HepG2 (cell line): ENCODE results near the gene ATP11A. TPM values are rescaled to one million over a fixed set of nuclear protein-coding genes. Genes with fewer than 3 reads are reported as not detected.

Source experiments
- ATAC-seq: fragments of 200-7000 bp; cut with Tn5 transposase; 3 replicates; pipeline ENCODE4 v1.9.1; 2020; ENCODE audit warnings: mild to moderate bottlenecking, moderate library complexity
- BruUV-seq: library from RNA; stranded (reverse); fragments of 400-500 nt; replicated peaks from 2 replicates; lab custom pipeline; 2021; lab: Mats Ljungman, UMichigan
- CTCF ChIA-PET: fragments of 300-600 bp; formaldehyde crosslinking; extraction: SDS; loops from one replicate; lab custom pipeline; 2021; ENCODE audit warnings: low total read pairs, inconsistent platforms, low intra/inter-chr PET ratio; lab: Yijun Ruan, JAX
- POLR2A ChIA-PET: fragments of 350-600 bp; sonication (Branson Sonifier 250); formaldehyde crosslinking; loops from one replicate; lab custom pipeline; 2020; ENCODE audit warnings: antibody characterized with exemption, inconsistent platforms; lab: Yijun Ruan, JAX
- DNase-seq: peaks from one replicate; pipeline ENCODE4 v3.0.0-alpha.2; 2015; ENCODE audit warnings: low spot score
- FAIRE-seq: peaks from 3 replicates; lab custom pipeline; 2011; peaks lifted over from hg19 to GRCh38; lab: Jason Lieb, UNC
- H2AFZ ChIP-seq: one replicate; pipeline ENCODE4 v1.6.1; 2011; ENCODE audit warnings: low read length, inconsistent platforms
- H3K27ac ChIP-seq: fragments of 300-600 bp; 3 replicates; pipeline ENCODE4 v1.8.0; 2011; ENCODE audit warnings: mixed run types, mild to moderate bottlenecking, mixed read lengths, low read length, inconsistent platforms; ENCODE audit not compliant: insufficient read depth; ENCODE audit errors: extremely low read length
- H3K27me3 ChIP-seq, 2 experiments: fragments of 200-600 bp in 1 of 2; 2 replicates in 1 of 2; 3 replicates in 1 of 2; pipeline versions ENCODE4 v1.6.0 to v1.8.0; 2011; ENCODE audit warnings: low read length in 2 of 2, mild to moderate bottlenecking in 2 of 2, moderate library complexity in 2 of 2, inconsistent platforms in 1 of 2; ENCODE audit not compliant: insufficient read depth in 2 of 2, control insufficient read depth in 1 of 2
- H3K36me3 ChIP-seq, 2 experiments: fragments of 200-600 bp in 1 of 2; replicated peaks in 1 of 2; 2 replicates in 1 of 2; 3 replicates in 1 of 2; pipeline versions ENCODE4 v1.5.1 to v1.8.0; 2011; ENCODE audit warnings: low read length in 2 of 2, inconsistent platforms in 1 of 2; ENCODE audit not compliant: insufficient read depth in 2 of 2, control insufficient read depth in 1 of 2
- H3K4me1 ChIP-seq: 2 replicates; pipeline ENCODE4 v1.5.1; 2012; ENCODE audit warnings: low read length, inconsistent platforms; ENCODE audit not compliant: insufficient read depth
- H3K4me2 ChIP-seq: 2 replicates; pipeline ENCODE4 v1.6.0; 2011; ENCODE audit warnings: low read depth, low read length, inconsistent platforms
- H3K4me3 ChIP-seq, 3 experiments: fragments of 200-600 bp in 1 of 3; sonication (generic), shearing (Covaris generic) in 1 of 3; replicated peaks in 1 of 3; 2 replicates each; pipeline ENCODE4 v1.5.1; 2011 to 2016; ENCODE audit warnings: low read length in 3 of 3, inconsistent platforms in 2 of 3, low read depth in 2 of 3, mild to moderate bottlenecking in 2 of 3, control low read depth in 1 of 3, mixed read lengths in 1 of 3; ENCODE audit not compliant: insufficient read depth in 1 of 3
- H3K79me2 ChIP-seq: one replicate; pipeline ENCODE4 v1.6.1; 2011; ENCODE audit warnings: low read length, inconsistent platforms; ENCODE audit not compliant: insufficient read depth
- H3K9ac ChIP-seq: 2 replicates; pipeline ENCODE4 v1.6.0; 2011; ENCODE audit warnings: mild to moderate bottlenecking, low read depth, low read length, inconsistent platforms; ENCODE audit not compliant: insufficient read depth
- H3K9me3 ChIP-seq: 2 replicates; pipeline ENCODE4 v1.5.1; 2012; ENCODE audit warnings: mild to moderate bottlenecking, low read length
- H4K20me1 ChIP-seq: 2 replicates; pipeline ENCODE4 v1.6.0; 2011; ENCODE audit warnings: inconsistent platforms, mild to moderate bottlenecking, low read length, moderate library complexity; ENCODE audit not compliant: insufficient read depth
- DMAP1 ChIP-seq: IDR thresholded peaks from 2 replicates; pipeline ENCODE4 v1.6.1; 2016
- EEA1 ChIP-seq: sonication (generic); formaldehyde crosslinking; IDR thresholded peaks from 2 replicates; pipeline ENCODE4 v1.5.1; 2020; ENCODE audit warnings: mild to moderate bottlenecking, missing genetic modification reagents, borderline replicate concordance
- JUNB ChIP-seq: sonication (generic); formaldehyde crosslinking; IDR thresholded peaks from 2 replicates; pipeline ENCODE4 v1.8.0; 2022; ENCODE audit warnings: missing genetic modification reagents, mild to moderate bottlenecking, borderline replicate concordance
- MTA3 ChIP-seq: sonication (generic); formaldehyde crosslinking; IDR thresholded peaks from 2 replicates; pipeline ENCODE4 v1.4.0; 2020; ENCODE audit warnings: missing genetic modification reagents
- ZNF83 ChIP-seq: sonication (generic); formaldehyde crosslinking; IDR thresholded peaks from 2 replicates; pipeline ENCODE4 v1.4.0; 2020; ENCODE audit warnings: missing genetic modification reagents, mild to moderate bottlenecking, borderline replicate concordance
- WGBS: methylation state at CpG from one replicate; pipeline ENCODE4 v1.1.6; 2017; ENCODE audit warnings: low lambda C conversion rate; 5-methylcytosine and 5-hydroxymethylcytosine counted together
- in situ Hi-C: cut with HindIII; loops from 2 replicates; pipeline ENCODE4 v1.10.0; 2017; ENCODE audit warnings: low pct_unique_long_range_greater_than_20kb; ENCODE audit not compliant: extremely low pct_ligation_motif_present
- intact Hi-C: fragments of 100-400 bp; cut with micrococcal nuclease; formaldehyde crosslinking; loops from one replicate; pipeline ENCODE4 v1.10.0; 2022; ENCODE audit not compliant: unreplicated experiment
- polyA plus RNA-seq, 8 experiments: library from polyadenylated mRNA; depleted of rRNA in 3 of 8; stranded (reverse) in 7 of 8; unstranded in 1 of 8; fragments of >200 nt; fragmentation: Illumina TruSeq in 4 of 8; extraction: Trizol in 4 of 8; gene quantifications; 2 replicates each; pipeline versions ENCODE4 v1.2.1 to v1.2.3, GENCODE V29; 2011 to 2016; ENCODE audit warnings: low read depth in 4 of 8, missing spikeins in 1 of 8, mixed read lengths in 1 of 8; ENCODE audit not compliant: insufficient read depth in 1 of 8
- total RNA-seq, 5 experiments: library from RNA; depleted of rRNA; stranded (reverse); fragments of >200 nt; fragmentation: Illumina TruSeq; extraction: Trizol; gene quantifications; 2 replicates each; pipeline ENCODE4 v1.2.3, GENCODE V29; 2016; ENCODE audit warnings: low read depth in 1 of 5
- TF ChIP-seq, protein P1 (sequence below): IDR thresholded peaks from 2 replicates; pipeline ENCODE4 v1.6.1; 2012; ENCODE audit warnings: low read length, improper control_type of control experiment

The ATP11A gene
- total and polyA plus RNA-seq, 2 of the 13 experiments (the other 11 are each of a cell fraction or from before 2014, with no cell fraction given): 18.4 to 20.1 TPM

DNA sequence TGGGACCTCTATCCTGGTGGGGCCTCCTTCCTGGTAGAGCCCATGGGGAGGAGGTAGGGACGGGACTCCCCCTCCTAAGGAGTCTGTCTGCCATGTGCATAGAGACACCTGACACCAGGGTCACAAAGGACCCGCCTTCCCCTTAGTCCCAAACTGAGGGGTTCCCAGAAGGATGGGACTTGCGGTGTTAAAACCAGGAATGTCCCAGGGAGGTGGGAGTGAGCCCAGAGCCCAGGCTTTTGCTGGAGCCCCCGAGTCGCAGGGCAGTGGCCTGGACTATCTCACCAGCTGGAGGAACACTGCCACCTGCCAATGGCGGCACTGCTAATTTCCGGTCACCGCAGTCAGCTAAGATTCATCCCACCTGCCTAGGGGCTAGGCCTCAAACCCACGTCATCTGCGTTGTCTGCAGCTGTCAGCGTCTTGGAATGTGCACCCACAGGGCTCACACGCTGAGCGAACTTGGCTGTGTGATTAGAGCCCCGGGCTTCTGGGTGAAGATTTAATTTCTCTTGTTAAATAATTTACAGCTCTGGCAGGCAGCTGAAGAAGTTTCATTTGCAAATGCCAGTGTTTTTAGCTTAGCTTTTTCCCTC lies 31.9 kb upstream of the ATP11A start (continued):
- TF ChIP-seq DMAP1 (CRISPR knock-in tag): no peak
- no peak for TF ChIP-seq JUNB (CRISPR knock-in tag)

DNA sequence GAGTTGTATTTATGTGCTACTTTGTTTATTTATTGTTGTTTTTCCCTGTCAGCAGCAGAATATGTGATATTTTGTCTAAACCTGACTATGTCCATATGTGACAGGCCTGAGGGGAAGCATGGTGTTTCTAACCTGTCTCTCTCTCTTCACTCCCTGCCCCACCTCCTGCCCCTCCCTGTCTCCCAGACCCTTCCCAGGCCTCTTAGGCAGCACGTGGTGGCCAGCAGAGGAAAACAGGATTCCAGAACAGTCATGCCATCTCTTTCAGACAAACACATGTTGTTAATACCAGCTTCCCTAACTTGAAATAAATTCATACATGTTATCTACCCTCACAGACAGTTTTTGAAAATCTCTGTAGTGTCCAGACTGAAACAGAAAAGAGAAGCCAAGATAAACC lies 31.0 kb upstream of the ATP11A start:
- Histone ChIP-seq H4K20me1 (no peaks in the 10 kb centered on the region), H3K9ac (no peak overlapping the region), H3K36me3 (no peaks in the 10 kb centered on the region), H3K27me3 (peaks cover 1 to 10% of the 10 kb centered on the region in 2 experiments; a peak in 3 of 5 replicates), H2AFZ (no peak overlapping the region), H3K4me1 (no peaks in the 10 kb centered on the region), H3K27ac (no peak overlapping the region), H3K4me3 (no peak overlapping the region), H3K79me2 (no peaks in the 10 kb centered on the region), H3K9me3 (no peaks in the 10 kb centered on the region), H3K4me2 (no peak overlapping the region)
- ChIA-PET CTCF (no interaction called here), POLR2A (no interaction called here)
- FAIRE-seq: no peak
- 0% methylated on average over 1 of the region's 1 CpG for WGBS
- intact Hi-C loops (no loop called here), in situ Hi-C loops (no loop called here)
- ATAC-seq: no peak
- BruUV-seq: no TSS peak
- TF ChIP-seq EEA1 (CRISPR knock-in tag) (no peak), MTA3 (CRISPR knock-in tag) (no peak), ZNF83 (no peak)
- TF ChIP-seq, protein P1, sequence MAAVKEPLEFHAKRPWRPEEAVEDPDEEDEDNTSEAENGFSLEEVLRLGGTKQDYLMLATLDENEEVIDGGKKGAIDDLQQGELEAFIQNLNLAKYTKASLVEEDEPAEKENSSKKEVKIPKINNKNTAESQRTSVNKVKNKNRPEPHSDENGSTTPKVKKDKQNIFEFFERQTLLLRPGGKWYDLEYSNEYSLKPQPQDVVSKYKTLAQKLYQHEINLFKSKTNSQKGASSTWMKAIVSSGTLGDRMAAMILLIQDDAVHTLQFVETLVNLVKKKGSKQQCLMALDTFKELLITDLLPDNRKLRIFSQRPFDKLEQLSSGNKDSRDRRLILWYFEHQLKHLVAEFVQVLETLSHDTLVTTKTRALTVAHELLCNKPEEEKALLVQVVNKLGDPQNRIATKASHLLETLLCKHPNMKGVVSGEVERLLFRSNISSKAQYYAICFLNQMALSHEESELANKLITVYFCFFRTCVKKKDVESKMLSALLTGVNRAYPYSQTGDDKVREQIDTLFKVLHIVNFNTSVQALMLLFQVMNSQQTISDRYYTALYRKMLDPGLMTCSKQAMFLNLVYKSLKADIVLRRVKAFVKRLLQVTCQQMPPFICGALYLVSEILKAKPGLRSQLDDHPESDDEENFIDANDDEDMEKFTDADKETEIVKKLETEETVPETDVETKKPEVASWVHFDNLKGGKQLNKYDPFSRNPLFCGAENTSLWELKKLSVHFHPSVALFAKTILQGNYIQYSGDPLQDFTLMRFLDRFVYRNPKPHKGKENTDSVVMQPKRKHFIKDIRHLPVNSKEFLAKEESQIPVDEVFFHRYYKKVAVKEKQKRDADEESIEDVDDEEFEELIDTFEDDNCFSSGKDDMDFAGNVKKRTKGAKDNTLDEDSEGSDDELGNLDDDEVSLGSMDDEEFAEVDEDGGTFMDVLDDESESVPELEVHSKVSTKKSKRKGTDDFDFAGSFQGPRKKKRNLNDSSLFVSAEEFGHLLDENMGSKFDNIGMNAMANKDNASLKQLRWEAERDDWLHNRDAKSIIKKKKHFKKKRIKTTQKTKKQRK: no peak
- no peak for DNase-seq
